NCI-H2227 (cell line): ENCODE results near the gene DRICH1.
"Not testable (repeated sequence)": the region's sequence is repeated elsewhere in the genome, so short reads cannot be mapped to it uniquely, and the experiment has no call there.

Experiments used
- DNase-seq: peaks from one replicate; lab custom pipeline; 2025; ENCODE audit not compliant: unreplicated experiment; lab: John Stamatoyannopoulos, UW

Gene DRICH1, protein sequence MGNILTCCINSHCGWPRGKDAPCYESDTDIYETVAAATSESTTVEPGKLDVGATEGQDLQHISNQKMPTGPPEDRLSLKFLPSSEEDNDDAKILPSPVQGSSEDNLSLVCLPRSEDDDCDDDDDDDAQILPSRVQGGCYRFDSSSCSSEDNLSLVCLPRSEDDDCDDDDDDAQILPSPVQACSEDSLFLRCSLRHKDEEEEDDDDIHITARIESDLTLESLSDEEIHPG

DNA sequence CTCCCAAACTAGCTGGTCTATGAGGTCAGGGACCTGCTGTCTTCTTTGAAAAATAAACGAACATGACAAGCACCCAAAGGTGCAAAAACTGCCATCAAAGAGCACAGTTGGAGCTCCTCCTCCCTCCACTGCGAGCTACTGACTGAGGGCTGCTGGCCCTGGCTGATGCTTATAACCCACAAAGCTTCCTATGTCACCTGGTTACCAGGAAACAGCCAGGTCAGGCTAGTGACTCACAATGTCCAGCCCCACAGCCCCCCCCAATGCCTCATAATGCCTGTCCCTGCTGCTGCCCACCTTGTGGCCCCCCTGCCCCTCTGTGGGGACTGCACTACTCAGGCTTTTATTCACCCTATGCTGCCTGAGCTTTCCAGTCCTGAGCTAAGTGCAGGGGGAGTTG lies at the start of gene DRICH1:
Gene DRICH1, minus strand, starts transcription at position 144 of the 400 bp plus-strand sequence. CDS start 298 bp downstream, outside the sequence.
- DNase-seq: no peak

DNA sequence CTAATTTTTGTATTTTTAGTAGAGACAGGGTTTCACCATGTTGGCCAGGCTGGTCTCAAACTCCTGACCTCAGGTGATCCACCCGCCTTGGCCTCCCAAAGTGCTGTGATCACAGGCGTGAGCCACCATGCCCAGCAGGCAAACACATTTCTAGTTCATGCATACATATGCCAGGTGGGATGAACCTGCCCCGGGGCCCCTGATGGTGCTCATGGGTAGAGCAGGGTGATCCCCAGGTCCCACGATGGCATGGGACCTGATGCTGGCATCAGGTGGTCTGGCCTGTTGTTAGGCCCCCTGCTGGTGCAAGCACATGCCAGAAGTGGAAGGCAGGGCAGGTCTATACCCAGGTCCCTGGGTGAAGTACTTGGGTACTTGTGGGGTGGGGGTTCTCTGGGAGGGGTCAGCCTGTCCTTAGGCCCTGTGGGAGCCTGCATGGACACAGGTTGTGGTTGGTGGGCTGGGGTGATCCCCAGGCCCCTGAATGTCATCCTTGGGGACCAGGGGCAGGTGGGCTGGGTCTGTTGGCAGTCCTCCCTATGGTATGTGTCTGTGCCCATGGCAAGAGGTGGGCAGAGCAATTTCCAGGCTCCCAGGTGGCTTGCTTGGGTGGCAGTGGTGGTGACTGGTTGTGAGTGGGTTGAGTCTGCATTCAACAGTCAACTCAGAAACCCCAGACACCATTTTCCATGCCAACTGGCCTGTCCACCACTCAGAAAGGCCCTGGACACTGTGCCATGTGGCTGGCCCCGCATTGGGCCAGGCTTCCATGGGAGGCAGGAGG lies 49.1 kb upstream of the DRICH1 start:
- no peak for DNase-seq

DNA sequence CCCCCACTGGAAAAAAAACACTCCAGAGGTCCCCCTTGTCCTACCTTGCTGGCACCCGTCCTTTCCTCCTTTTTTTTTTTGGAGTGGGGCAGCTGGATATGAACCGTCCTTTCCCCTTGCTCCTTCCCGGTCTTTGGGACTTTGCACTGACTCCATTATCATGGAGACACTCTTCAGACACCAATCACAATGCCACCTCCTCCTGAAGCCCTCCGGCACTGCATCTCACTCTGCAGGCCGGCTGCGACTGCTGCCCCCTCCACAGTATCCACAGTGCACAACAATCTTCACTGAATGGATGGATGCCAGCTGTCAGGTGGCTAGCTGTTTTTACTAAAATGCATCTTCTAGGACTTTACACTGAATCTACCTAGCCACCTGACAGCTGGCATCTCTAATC lies 46.0 kb upstream of the DRICH1 start:
- DNase-seq: no peak

DNA sequence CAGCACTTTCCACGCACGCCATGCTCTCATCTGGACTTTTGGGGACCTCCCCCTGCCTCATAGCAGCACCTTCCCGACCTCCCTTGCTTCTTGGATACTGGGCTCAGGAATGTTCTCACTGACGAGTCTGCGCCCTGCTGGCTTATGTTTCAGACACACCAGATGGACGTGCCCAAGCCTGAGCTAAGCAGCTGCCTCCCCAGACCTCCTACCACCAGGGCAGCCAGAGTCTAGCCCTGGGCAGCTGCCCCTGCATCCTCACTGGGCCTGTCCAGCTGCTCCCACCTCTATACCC lies 45.5 kb upstream of the DRICH1 start:
- DNase-seq: no peak

DNA sequence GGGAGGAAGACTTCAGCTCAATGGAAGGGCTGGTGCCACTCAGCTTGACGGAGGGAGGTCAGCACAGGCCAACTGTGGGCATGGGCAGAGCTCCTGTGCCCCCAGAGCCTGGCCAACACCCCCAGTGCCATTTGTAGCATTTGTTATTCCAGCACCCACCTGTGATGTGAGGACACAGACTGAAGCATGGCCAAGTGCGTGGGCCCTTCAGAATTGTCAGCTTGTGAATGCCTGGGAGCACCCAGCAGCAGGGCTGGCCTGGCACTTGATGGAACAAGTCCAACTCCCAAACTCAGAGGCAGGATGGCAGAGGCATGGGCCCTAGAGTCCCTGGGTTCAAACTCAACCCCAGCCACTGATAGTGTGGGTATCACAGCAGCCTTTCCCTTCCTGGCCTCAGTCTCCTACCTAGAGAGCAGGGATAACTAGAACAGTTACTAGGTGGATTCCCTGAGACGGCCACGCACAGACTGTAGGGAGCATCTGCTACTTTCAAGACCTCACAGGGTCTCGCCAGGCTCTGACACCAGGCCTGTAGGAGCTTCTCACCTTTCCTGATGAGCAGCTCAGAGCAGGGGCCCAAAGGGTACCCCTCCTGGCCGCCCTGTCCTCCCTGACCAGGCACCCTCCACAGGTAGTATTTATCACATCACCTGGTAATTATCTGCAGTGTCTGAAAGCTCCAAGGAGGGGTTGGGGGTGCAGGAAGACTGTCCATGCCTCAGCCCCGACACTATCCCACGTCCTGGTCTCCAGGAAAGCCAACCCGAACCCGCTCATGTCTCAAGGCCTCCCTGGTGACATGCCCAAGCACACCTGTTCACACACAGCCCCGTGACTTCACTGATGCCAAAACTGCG lies 45.0 kb upstream of the DRICH1 start:
- DNase-seq: not testable (repeated sequence)

DNA sequence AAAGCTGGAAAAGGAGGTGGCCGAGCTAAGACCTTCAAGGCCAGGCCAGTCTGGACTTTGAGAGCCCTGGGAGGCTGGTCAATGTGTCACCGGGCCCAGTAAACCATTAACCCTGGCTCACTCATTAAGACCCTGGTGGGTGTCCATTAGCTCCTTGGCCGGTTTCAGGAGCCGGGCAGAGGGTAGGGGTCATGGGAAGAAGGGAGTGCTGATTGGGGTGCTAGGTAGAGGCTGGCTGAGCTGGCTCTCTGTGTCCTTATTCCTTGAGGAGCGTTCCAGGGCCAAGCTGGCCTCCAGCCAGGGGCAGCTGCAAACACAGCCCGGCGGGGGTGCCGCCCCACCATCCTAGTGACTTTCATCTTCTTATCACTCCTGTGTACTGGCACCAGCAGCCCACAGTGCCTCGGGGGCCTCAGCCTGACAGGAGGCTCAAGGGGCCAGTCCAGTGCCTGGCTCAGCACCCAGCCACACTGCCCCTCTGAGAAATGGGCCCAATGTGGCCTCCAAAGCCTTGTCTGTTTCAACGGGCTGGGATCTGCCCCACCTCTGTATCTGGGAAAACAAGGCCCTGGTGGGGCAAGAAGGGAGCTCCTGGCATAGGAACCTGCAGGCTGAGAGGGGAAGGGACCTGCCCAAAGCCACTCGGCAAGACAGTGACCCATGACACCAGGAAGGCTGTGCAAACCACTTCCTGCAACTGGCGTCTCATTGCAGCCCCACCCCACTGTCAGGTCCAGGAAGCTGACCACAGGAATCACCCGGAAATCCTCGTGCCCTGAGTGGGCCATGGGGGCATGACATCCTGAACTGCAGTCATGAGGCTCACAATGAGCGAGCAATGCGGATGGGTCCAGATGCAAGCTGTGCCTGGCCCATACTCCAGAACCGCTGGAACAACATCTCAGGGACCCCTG lies 43.6 kb upstream of the DRICH1 start:
- DNase-seq: no peak

DNA sequence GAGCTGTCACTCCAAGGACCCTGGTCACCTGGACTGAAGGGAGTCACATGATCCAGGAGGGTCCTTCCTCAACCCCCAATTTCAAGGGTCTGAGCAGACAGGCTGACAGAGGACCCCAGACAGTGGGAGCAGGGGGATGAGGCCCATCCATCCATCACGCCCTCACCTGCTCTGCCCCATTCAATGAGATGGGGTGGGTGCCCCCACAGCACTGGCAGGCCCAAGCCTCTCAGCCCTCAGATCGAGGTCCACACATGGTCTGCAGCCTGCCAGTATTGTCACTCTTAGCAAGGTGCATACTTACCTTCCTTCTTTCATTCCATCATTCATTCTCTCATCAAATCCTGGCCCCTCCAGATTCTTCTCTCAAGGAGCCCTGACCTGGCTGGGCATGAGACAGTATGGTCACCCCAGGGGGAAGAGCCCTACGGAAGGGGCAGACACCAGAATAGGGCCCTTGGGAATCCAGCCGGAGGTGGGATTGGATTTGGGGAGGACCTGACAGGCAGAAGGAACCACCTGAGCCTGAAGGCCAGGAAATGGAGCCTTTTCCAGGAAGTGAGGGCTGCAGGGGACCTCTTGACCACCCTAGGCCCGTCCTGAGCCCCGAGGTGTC lies 42.9 kb upstream of the DRICH1 start:
- DNase-seq: not testable (repeated sequence)

DNA sequence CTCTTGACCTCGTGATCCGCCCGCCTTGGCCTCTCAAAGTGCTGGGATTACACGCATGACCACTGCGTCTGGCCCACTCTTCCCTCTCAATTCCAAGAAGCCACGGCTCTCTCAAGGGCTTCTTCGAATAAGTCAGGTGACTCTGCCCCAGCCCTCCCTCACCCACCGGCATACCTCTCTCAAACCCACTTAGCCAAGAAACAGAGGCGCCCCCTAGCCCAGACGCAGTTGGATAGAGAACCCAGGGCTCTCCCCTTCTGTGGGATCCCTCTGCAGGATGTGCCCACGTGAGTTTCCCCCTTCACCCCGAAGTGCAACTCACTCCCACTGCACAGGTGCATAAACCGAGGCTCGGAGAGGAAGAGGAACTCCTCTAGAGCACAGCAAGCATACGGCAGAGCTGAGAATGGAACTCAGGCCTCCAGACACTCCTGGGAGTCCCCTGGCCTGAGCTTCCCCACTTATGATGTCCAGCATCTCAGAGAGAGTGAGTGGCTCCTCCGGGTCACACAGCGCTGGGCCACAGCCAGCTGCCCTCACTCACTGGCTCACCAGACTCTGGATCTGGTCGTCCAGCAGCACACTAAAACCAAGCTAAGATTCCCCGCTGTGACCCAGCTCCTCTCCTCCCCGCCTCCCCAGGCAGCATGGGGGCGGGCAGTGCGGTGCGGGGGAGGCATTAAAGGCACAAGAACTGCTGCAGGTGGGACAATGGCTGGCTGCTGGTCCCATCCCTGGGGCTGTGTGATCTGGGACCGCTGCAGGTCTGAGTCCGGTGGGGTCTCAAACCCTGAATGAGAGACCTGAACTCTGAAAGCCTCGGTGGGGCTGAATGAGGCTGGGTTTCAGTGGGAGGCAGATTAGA lies 41.9 kb upstream of the DRICH1 start:
- DNase-seq: no peak

DNA sequence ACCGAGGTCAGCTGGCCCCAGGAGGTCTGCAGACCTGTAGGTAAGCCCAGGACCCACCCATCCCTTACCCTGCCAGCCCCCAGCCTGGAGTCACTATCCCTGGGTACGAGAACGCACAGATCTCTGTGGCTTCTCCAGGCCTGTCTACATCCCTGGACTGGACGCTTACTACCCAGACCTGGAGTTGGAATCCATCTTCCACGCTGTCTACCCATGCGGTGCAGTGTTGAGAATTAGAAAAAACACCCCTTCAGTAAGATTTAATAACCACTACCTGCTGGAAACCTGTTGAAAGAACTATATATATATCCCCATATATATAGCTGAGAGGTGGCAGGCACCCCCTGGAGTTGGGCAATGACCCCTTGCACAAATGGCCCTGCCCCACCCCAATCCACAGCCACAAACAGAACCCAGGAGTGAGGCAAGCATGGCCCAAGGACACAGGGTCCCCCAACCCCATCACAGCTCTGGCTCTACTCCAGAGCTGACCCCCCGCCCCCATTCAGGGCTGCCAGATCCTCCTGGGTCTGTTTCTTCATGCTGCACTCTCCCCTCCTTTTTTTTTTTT lies 41.0 kb upstream of the DRICH1 start:
- no peak for DNase-seq

DNA sequence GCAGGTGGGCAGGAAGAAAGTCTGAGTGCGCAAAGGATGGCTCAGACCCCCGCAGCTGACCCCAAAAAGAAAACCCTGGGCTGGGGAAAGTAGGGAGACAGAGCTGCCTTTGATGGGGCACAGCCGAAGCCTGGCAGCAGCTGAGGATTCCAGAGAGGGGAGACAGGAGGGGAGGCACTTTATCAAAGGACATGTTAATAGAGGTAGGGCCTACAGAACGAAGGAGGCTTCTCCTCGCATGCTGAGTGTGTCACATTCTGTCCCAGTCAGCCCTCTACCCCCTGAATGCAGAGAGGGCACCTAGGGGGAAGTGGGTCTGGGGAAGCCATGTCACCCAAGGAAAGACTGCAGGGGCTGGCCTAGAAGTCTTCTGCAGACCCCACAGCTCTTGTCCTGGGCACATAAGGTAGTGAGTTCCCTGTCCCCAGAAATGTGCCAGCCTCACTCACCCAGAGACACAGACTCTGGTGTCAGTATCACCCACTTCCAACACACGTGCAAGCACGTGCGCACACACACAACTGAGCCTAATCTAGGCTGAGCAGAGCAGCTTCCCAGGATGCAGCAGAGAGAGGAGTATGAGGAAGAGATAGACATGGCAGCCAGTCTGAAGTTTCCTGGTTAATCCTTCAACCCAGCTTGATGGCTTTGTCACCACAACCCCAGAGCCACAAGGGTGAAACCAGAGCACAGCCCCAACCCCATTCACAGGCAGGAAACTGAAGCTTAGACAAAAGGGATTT lies 40.4 kb upstream of the DRICH1 start:
- not testable (repeated sequence) for DNase-seq

DNA sequence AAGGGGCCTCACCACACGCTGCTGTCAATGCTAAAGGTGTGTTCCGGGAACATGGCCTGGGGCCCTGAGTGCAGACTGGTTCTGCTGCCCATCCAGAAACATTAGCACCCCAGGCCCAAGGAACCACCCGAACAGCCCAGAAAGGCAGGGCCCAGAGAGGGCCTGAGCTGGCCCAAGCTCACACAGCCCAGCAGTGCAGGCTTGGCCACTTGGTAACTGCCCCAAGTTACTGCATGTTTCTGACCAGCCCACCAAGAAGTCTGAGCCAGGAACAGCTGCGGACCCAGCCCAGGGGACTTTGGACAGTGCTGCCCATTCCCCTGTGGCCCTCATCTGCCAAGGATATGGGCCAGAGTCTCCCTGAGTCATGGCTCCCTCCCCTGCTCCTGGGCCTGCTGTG lies 39.3 kb upstream of the DRICH1 start:
- not testable (repeated sequence) for DNase-seq

DNA sequence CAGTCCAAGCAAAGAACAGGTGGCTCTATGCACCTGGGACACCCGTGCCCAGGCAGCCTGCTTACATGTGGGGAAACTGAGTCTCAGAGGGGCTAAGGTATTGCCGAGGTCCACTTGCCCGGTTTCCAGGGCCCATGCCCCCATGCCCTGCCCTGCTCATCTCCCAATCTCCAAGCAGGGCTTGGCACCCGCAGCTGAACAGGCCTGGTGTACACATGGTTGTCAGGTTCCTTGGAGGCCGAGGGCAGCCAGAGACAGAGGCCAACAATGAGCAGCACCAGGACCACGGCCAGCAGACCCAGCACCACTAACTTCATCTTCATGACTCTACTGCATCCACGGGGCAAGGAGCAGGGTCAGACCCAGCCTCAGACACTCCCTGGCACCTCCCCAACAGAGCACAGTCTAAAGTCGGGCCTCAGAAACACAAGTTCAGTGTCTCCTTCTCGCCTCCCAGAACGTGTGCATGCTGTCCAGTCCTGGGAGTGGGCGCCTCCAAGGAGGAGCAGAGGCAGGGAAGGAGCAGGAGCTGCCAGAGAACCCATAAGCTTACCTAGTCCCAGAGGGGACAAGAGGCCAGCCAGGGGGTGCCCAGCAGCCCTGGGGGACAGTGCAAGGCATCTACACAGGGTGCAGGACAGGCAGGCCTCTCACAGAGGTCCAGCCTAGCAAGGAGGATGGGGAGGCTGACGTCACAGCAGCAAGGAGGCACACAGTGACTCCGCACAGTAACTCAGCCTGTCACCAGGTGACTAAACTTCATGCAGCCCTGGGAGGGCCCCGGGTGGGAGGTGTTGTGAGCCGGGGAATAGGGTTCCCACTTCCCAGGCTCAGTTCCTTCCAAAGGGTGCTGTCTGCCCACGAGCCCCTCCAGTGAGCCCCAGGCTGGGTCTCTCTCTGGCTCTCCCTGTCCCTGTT lies 38.5 kb upstream of the DRICH1 start:
- no peak for DNase-seq

DNA sequence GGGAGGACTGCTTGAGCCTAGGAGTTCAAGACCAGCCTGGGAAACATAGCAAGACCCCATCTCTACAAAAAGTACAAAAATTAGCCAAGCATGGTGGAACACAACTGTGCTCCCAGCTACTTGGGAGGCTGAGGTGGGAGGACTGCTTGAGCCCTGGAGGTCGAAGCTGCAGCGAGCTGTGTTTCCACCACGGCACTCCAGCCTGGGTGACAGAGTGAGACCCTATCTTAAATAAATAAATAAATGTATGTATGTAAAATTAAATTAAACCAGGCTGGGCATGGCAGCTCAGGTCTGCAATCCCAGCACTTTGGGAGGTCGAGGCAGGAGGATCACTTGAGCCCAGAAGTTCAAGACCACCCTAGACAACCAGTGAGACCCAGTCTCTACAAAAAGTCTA lies 28.3 kb upstream of the DRICH1 start:
- DNase-seq: not testable (repeated sequence)

DNA sequence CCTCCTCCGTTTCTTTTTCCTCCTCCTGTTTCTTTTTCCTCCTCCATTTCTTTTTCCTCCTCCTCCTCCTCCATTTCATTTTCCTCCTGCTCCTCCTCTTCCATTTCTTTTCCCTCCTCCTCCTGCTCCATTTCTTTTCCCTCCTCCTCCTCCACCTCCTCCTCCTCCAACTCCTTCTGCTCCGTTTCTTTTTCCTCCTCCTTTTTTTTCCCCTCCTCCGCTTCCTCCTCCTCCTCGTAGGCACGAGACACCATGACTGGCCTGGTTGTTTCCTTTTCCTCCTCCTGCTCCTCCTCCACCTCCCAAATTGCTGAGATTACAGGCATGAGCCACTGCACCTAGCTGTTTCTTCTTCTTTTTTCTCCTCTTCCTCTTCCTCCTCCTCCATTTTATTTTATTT lies 25.6 kb upstream of the DRICH1 start:
- DNase-seq: no peak

DNA sequence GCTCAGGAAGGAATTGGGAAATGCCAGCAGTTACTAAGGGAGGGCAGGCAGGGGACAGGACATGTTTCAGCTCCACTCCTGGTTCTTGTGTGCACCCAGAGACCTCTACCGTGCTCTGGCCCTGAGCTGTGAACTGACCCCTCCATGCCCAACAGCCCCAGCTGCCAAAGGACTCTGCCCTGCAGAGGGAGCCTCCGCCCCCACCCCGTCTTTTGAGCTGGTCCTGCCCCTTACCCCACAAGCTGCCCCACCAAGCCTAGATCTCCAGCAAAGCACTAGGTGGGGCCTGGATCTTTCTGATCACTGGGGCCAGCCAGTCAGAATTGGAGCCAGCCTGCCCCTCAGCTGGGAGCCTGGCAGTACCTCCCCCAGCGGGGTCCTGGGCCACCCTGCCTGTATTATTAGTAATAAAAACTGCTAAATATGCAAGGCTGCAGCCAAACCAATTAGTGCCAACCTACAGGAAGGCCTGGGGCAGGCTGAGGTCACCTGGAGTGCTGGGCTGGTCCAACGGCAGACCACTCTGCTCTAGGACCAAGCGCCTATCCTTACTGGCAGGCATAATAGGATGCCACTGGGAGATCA lies 23.9 kb upstream of the DRICH1 start:
- DNase-seq: no peak

DNA sequence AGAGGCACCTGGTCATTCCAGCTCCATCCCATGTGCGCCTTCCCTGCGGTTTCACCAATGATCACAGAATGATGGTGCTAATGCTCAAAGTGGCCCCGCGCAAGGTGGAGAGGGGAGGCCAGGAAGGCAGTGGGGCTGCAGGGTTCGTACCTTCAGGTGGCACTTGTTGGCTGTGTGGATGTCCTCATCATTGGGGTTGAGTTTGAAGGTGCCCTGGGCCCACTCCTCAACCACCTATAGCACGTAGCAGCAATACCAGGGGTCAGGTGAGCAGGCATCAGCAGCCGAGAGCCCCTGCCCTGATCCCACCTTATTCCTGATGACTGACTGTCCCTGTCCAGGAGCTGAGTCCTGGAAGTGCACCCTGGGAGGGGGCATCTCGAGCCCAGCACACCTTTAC lies 20.6 kb upstream of the DRICH1 start:
- no peak for DNase-seq

DNA sequence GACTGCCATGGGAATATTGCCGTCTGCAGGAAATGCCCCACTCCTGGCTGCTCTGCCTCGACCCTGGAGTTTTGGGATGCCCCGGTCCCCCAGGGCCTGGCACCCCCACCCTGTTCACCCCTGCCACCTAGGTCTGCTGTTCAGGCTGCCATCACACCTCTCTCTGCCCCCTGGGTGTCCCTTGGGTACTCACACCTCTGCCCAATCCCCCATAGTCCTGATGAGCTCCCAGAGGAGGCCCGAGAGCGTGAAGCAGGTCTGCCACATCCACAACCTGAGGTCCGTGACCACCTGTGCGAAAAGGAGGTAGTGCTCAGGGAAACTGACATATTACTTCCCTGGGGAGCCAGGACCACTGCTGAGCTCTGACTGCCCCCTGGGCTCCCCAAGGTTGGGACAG lies 20.2 kb upstream of the DRICH1 start:
- DNase-seq: no peak
